HCT116 (cell line): Measurements from ENCODE around the gene SAMD4B. TPM values are rescaled to one million over a fixed set of nuclear protein-coding genes. Genes with fewer than 3 reads are reported as not detected.

Experiments
- ATAC-seq: fragments of 200-7000 bp; cut with Tn5 transposase; 2 replicates; pipeline ENCODE4 v1.9.1; 2020; ENCODE audit warnings: mild to moderate bottlenecking, moderate library complexity
- BruUV-seq: library from RNA; stranded (reverse); fragments of 400-500 nt; replicated peaks from 2 replicates; lab custom pipeline; 2021; lab: Mats Ljungman, UMichigan
- CTCF ChIA-PET: fragments of 300-600 bp; sonication (Branson Sonifier 250); formaldehyde crosslinking; loops from one replicate; lab custom pipeline; 2021; ENCODE audit warnings: antibody characterized with exemption; lab: Charles Lee
- POLR2A ChIA-PET: fragments of 300-600, 350-600 bp; sonication (Branson Sonifier 250); formaldehyde crosslinking; loops from one replicate; lab custom pipeline; 2021; ENCODE audit warnings: antibody characterized with exemption; lab: Charles Lee
- RAD21 ChIA-PET, 2 experiments: fragments of 300-600 bp; sonication (Branson Sonifier 250); formaldehyde crosslinking; loops; one replicate each; lab custom pipeline; 2023; ENCODE audit warnings: low total read pairs in 2 of 2; ENCODE audit not compliant: uncharacterized antibody in 2 of 2, unreplicated experiment in 2 of 2, low non-redundant PET in 1 of 2; lab: Charles Lee
- DNase-seq: peaks from one replicate; pipeline ENCODE4 v3.0.0-alpha.2; 2010; ENCODE audit warnings: low read depth, low spot score
- H2AFZ ChIP-seq: fragments of 200-600 bp; shearing (Covaris generic), sonication (generic); 2 replicates; pipeline ENCODE4 v1.6.1; 2017; ENCODE audit warnings: low read depth, mixed run types, mixed read lengths, antibody characterized with exemption, low read length; ENCODE audit not compliant: poor library complexity, severe bottlenecking
- H3K27ac ChIP-seq: 2 replicates; pipeline ENCODE4 v1.5.1; 2012; ENCODE audit warnings: low read depth, low read length
- H3K27me3 ChIP-seq: fragments of 200-600 bp; sonication (generic); 2 replicates; pipeline ENCODE4 v1.6.1; 2016; ENCODE audit warnings: mixed run types, low read length, mixed read lengths; ENCODE audit not compliant: insufficient read depth
- H3K36me3 ChIP-seq, 2 experiments: fragments of 200-500 bp in 1 of 2; fragments of 200-600 bp in 1 of 2; sonication (Bioruptor generic) in 1 of 2; sonication (generic) in 1 of 2; 2 replicates each; pipeline versions ENCODE4 v1.5.1 to v1.6.1; 2014 to 2016; ENCODE audit warnings: low read length in 2 of 2, inconsistent platforms in 1 of 2, mixed read lengths in 1 of 2, mixed run types in 1 of 2; ENCODE audit not compliant: insufficient read depth in 2 of 2, control insufficient read depth in 1 of 2
- H3K4me1 ChIP-seq, 2 experiments: fragments of 200-600 bp in 1 of 2; sonication (generic) in 1 of 2; 2 replicates each; pipeline versions ENCODE4 v1.5.1 to v1.6.1; 2012 to 2017; ENCODE audit warnings: low read length in 2 of 2, inconsistent platforms in 1 of 2, mild to moderate bottlenecking in 1 of 2, mixed read lengths in 1 of 2, mixed run types in 1 of 2, moderate library complexity in 1 of 2; ENCODE audit not compliant: insufficient read depth in 2 of 2, control insufficient read depth in 1 of 2
- H3K4me2 ChIP-seq: fragments of 200-600 bp; sonication (generic); 2 replicates; pipeline ENCODE4 v1.6.1; 2017; ENCODE audit warnings: mixed run types, low read length, mixed read lengths
- H3K4me3 ChIP-seq, 2 experiments: fragments of 200-600 bp in 1 of 2; sonication (generic) in 1 of 2; replicated peaks in 1 of 2; 2 replicates each; pipeline ENCODE4 v1.5.1; 2011 to 2016; ENCODE audit warnings: low read length in 2 of 2, control low read depth in 1 of 2, low read depth in 1 of 2, mild to moderate bottlenecking in 1 of 2, mixed read lengths in 1 of 2, mixed run types in 1 of 2
- H3K79me2 ChIP-seq: fragments of 200-600 bp; sonication (generic); 2 replicates; pipeline ENCODE4 v1.6.1; 2017; ENCODE audit warnings: mild to moderate bottlenecking, mixed run types, low read length, moderate library complexity, mixed read lengths; ENCODE audit not compliant: insufficient read depth
- H3K9ac ChIP-seq: fragments of 200-600 bp; sonication (generic); 2 replicates; pipeline ENCODE4 v1.6.1; 2016; ENCODE audit warnings: low read length, mixed read lengths
- H3K9me2 ChIP-seq: fragments of 200-600 bp; sonication (generic), shearing (Covaris generic); 2 replicates; pipeline ENCODE4 v1.6.1; 2017; ENCODE audit warnings: mixed run types, mild to moderate bottlenecking, moderate library complexity; ENCODE audit not compliant: insufficient read depth
- H3K9me3 ChIP-seq, 2 experiments: fragments of 200-500 bp in 1 of 2; fragments of 200-600 bp in 1 of 2; sonication (Bioruptor generic) in 1 of 2; sonication (generic) in 1 of 2; 2 replicates each; pipeline ENCODE4 v1.6.1; 2014 to 2017; ENCODE audit warnings: low read length in 2 of 2, mixed read lengths in 2 of 2, inconsistent platforms in 1 of 2, low read depth in 1 of 2, mild to moderate bottlenecking in 1 of 2, mixed run types in 1 of 2, moderate library complexity in 1 of 2; ENCODE audit not compliant: control insufficient read depth in 1 of 2, insufficient read depth in 1 of 2
- H4K20me1 ChIP-seq: fragments of 200-600 bp; sonication (generic), shearing (Covaris generic); 2 replicates; pipeline ENCODE4 v1.6.1; 2017; ENCODE audit warnings: mixed run types, mild to moderate bottlenecking, moderate library complexity; ENCODE audit not compliant: insufficient read depth
- ATF3 ChIP-seq: IDR thresholded peaks from 2 replicates; pipeline ENCODE4 v1.6.1; 2012
- CBX3 ChIP-seq: IDR thresholded peaks from 2 replicates; pipeline ENCODE4 v1.6.1; 2012; ENCODE audit warnings: low read depth
- CEBPB ChIP-seq: IDR thresholded peaks from 2 replicates; pipeline ENCODE4 v1.6.1; 2012; ENCODE audit warnings: low read depth
- ELF1 ChIP-seq: IDR thresholded peaks from 2 replicates; pipeline ENCODE4 v1.6.1; 2012; ENCODE audit warnings: low read depth, borderline replicate concordance
- SP1 ChIP-seq: IDR thresholded peaks from 2 replicates; pipeline ENCODE4 v1.6.1; 2012; ENCODE audit warnings: low read depth
- SRF ChIP-seq: IDR thresholded peaks from 2 replicates; pipeline ENCODE4 v1.6.1; 2012; ENCODE audit warnings: low read depth
- TCF7L2 ChIP-seq: IDR thresholded peaks from 2 replicates; pipeline ENCODE4 v1.7.0; 2011; ENCODE audit warnings: borderline replicate concordance, inconsistent platforms; ENCODE audit not compliant: insufficient read depth, insufficient read length; ENCODE audit errors: extremely low read depth
- YY1 ChIP-seq: IDR thresholded peaks from 2 replicates; pipeline ENCODE4 v1.6.1; 2011; ENCODE audit warnings: low read length, low read depth, moderate library complexity, mild to moderate bottlenecking; ENCODE audit not compliant: insufficient replicate concordance; ENCODE audit errors: extremely low read depth
- ZBTB33 ChIP-seq: IDR thresholded peaks from 2 replicates; pipeline ENCODE4 v1.6.1; 2011; ENCODE audit warnings: mild to moderate bottlenecking, low read length, moderate library complexity; ENCODE audit not compliant: insufficient replicate concordance; ENCODE audit errors: extremely low read depth
- intact Hi-C: fragments of 100-400 bp; cut with micrococcal nuclease; formaldehyde crosslinking; loops from 2 replicates; pipeline ENCODE4 v1.10.0; 2022
- total RNA-seq: library from RNA; stranded (reverse); gene quantifications from one replicate; pipeline ENCODE4 v1.2.1, GENCODE V29; 2021; ENCODE audit not compliant: unreplicated experiment

Gene SAMD4B
- total RNA-seq, 1 experiment from 2014 or later = 127 TPM

- no peak overlapping the region for H3K4me2 ChIP-seq
- no peak for DNase-seq
- no peak overlapping the region for H3K9ac ChIP-seq
- no peak for TF ChIP-seq ELF1
- no peak for TF ChIP-seq SP1
- no peak for TF ChIP-seq CBX3
- TF ChIP-seq TCF7L2 = no peak
- TF ChIP-seq CEBPB = no peak
- no peak for TF ChIP-seq ATF3
- TF ChIP-seq ZBTB33 = no peak
- no peak for TF ChIP-seq YY1
- no peak for TF ChIP-seq SRF
- TF ChIP-seq, all 23 proteins: peak for 0
- ATAC-seq = no peak
- peaks cover 11% of the 10 kb centered on the region; the same call in 1 of the 2 replicates for H3K79me2 ChIP-seq
- ChIA-PET CTCF (interaction anchor here (0.6 kb wide), 1 partner anchor 18 kb away, joined by 4 read pairs; the partner anchor contains the start of gene SAMD4B), POLR2A (no interaction called here), RAD21 (no interaction called here)
- H3K4me1 ChIP-seq = peaks cover 0 to 11% of the 10 kb centered on the region in 2 experiments; a peak in 2 of 4 replicates
- H3K27ac ChIP-seq = no peak overlapping the region
- no peaks in the 10 kb centered on the region for H3K27me3 ChIP-seq
- H3K36me3 ChIP-seq = peaks cover 32 to 61% of the 10 kb centered on the region in 2 experiments; a peak in 3 of 4 replicates
- BruUV-seq = no TSS peak
- H4K20me1 ChIP-seq = no peaks in the 10 kb centered on the region; the same call in 1 of the 2 replicates
- H3K4me3 ChIP-seq = no peak overlapping the region
- H3K9me3 ChIP-seq = no peaks in the 10 kb centered on the region
- intact Hi-C loops = no loop called here
- H2AFZ ChIP-seq = no peak overlapping the region
- no peaks in the 10 kb centered on the region for H3K9me2 ChIP-seq
Measured at GRCh38 chr19:39360599-39360998, 18.4 kb downstream of the SAMD4B start.
